ENCODE data around the gene CMTM5. TPM values are rescaled to one million over a fixed set of nuclear protein-coding genes. Genes with fewer than 3 reads are reported as not detected.

The CMTM5 gene
- total RNA-seq, 1 experiment from 2014 or later, result not detected

- no peaks in the 10 kb centered on the region for H3K4me1 ChIP-seq (ENCODE audit: control insufficient read depth, insufficient read depth, low read length)
- no peaks in the 10 kb centered on the region for H3K36me3 ChIP-seq (ENCODE audit: control insufficient read depth, insufficient read depth, low read length)
- ATAC-seq (no peak), DNase-seq (ENCODE audit: low read depth, low spot score) (no peak)
- H3K4me3 ChIP-seq (ENCODE audit: low read depth in 2 of 2, low read length in 2 of 2), result no peak overlapping the region
- POLR2A ChIA-PET, result no interaction called here
- intact Hi-C loops (cut with micrococcal nuclease; ENCODE audit: unreplicated experiment) (no loop called here), in situ Hi-C loops (cut with HindIII; ENCODE audit: low pct_unique_long_range_greater_than_20kb, low sequenced_read_pairs) (no loop called here)
- CTCF ChIA-PET, result no interaction called here
- no peaks in the 10 kb centered on the region for H3K9me3 ChIP-seq (ENCODE audit: control insufficient read depth, insufficient read depth, low read depth, low read length)
- no peak for TF ChIP-seq POLR2AphosphoS5 (IDR thresholded peaks at IDR 0.05; ENCODE audit: low read depth, low read length)
- no peak for TF ChIP-seq REST (IDR thresholded peaks at IDR 0.05; ENCODE audit: insufficient read depth in 1 of 2, low read depth in 2 of 2, low read length in 1 of 2)
- no peak for TF ChIP-seq SIN3A (IDR thresholded peaks at IDR 0.05; ENCODE audit: borderline replicate concordance, insufficient read depth, low read depth, low read length)
- TF ChIP-seq TCF7L2 (IDR thresholded peaks at IDR 0.05; ENCODE audit: low read depth, low read length), result no peak
- TF ChIP-seq CTCF (IDR thresholded peaks at IDR 0.05), result no peak
- H3K27me3 ChIP-seq (ENCODE audit: control insufficient read depth, insufficient read depth, low read length), result no peaks in the 10 kb centered on the region
- no peak overlapping the region for H3K27ac ChIP-seq (ENCODE audit: low read length)
- no TSS peak for BruUV-seq (replicated peaks)
Measured at GRCh38 chr14:23414906-23415820, 38.3 kb downstream of the CMTM5 start.

GRCh38 chr14:23415821-23416778 lies 39.3 kb downstream of the CMTM5 start:
- Histone ChIP-seq H3K27ac (ENCODE audit: low read length) (no peak overlapping the region), H3K4me3 (ENCODE audit: low read depth in 2 of 2, low read length in 2 of 2) (no peak overlapping the region), H3K4me1 (ENCODE audit: control insufficient read depth, insufficient read depth, low read length) (no peaks in the 10 kb centered on the region), H3K9me3 (ENCODE audit: control insufficient read depth, insufficient read depth, low read depth, low read length) (no peaks in the 10 kb centered on the region), H3K27me3 (ENCODE audit: control insufficient read depth, insufficient read depth, low read length) (no peaks in the 10 kb centered on the region), H3K36me3 (ENCODE audit: control insufficient read depth, insufficient read depth, low read length) (no peaks in the 10 kb centered on the region)
- no peak for ATAC-seq
- in situ Hi-C loops (cut with HindIII; ENCODE audit: low pct_unique_long_range_greater_than_20kb, low sequenced_read_pairs), result no loop called here
- CTCF ChIA-PET, result no interaction called here
- intact Hi-C loops (cut with micrococcal nuclease; ENCODE audit: unreplicated experiment), result no loop called here
- no peak for DNase-seq (ENCODE audit: low read depth, low spot score)
- BruUV-seq (replicated peaks), result no TSS peak
- POLR2A ChIA-PET, result no interaction called here
- TF ChIP-seq REST (IDR thresholded peaks at IDR 0.05; ENCODE audit: insufficient read depth in 1 of 2, low read depth in 2 of 2, low read length in 1 of 2) (no peak), TCF7L2 (IDR thresholded peaks at IDR 0.05; ENCODE audit: low read depth, low read length) (no peak), SIN3A (IDR thresholded peaks at IDR 0.05; ENCODE audit: borderline replicate concordance, insufficient read depth, low read depth, low read length) (no peak), POLR2AphosphoS5 (IDR thresholded peaks at IDR 0.05; ENCODE audit: low read depth, low read length) (no peak), CTCF (IDR thresholded peaks at IDR 0.05) (no peak)
